Ishikawa (cell line): ENCODE results near the gene MAGEA8.
A peak's percentile ranks its signal among the peaks of the same experiment; 100 is the strongest.

ENCODE experiments used
- CEBPB ChIP-seq: IDR thresholded peaks from 2 replicates; pipeline ENCODE4 v1.6.1; 2012
- CREB1 ChIP-seq: IDR thresholded peaks from 2 replicates; pipeline ENCODE4 v1.6.1; 2012; ENCODE audit warnings: low read depth
- EGR1 ChIP-seq: IDR thresholded peaks from 2 replicates; pipeline ENCODE4 v1.6.1; 2012
- EP300 ChIP-seq: IDR thresholded peaks from 2 replicates; pipeline ENCODE4 v1.6.1; 2012; ENCODE audit warnings: borderline replicate concordance
- FOXM1 ChIP-seq: IDR thresholded peaks from 2 replicates; pipeline ENCODE4 v1.6.1; 2012; ENCODE audit warnings: low read depth, borderline replicate concordance
- NFIC ChIP-seq: IDR thresholded peaks from 2 replicates; pipeline ENCODE4 v1.6.1; 2012
- RAD21 ChIP-seq: IDR thresholded peaks from 2 replicates; pipeline ENCODE4 v1.6.1; 2012; ENCODE audit warnings: low read depth
- TAF1 ChIP-seq: IDR thresholded peaks from 2 replicates; pipeline ENCODE4 v1.6.1; 2012; ENCODE audit warnings: low read depth, mild to moderate bottlenecking
- TCF12 ChIP-seq: IDR thresholded peaks from 2 replicates; pipeline ENCODE4 v1.6.1; 2012; ENCODE audit warnings: low read depth
- TEAD4 ChIP-seq: IDR thresholded peaks from 2 replicates; pipeline ENCODE4 v1.6.1; 2012
- YY1 ChIP-seq: IDR thresholded peaks from 2 replicates; pipeline ENCODE4 v1.6.1; 2012; ENCODE audit warnings: low read depth
- ZBTB7A ChIP-seq: IDR thresholded peaks from 2 replicates; pipeline ENCODE4 v1.6.1; 2012; ENCODE audit warnings: low read depth
- TF ChIP-seq, protein P1 (sequence below): IDR thresholded peaks from 2 replicates; pipeline ENCODE4 v1.6.1; 2012
- TF ChIP-seq, protein P2 (sequence below): IDR thresholded peaks from 2 replicates; pipeline ENCODE4 v1.6.1; 2012; ENCODE audit warnings: low read depth, mild to moderate bottlenecking
- TF ChIP-seq, protein P3 (sequence below): IDR thresholded peaks from 2 replicates; pipeline ENCODE4 v1.6.1; 2012

Gene MAGEA8

DNA sequence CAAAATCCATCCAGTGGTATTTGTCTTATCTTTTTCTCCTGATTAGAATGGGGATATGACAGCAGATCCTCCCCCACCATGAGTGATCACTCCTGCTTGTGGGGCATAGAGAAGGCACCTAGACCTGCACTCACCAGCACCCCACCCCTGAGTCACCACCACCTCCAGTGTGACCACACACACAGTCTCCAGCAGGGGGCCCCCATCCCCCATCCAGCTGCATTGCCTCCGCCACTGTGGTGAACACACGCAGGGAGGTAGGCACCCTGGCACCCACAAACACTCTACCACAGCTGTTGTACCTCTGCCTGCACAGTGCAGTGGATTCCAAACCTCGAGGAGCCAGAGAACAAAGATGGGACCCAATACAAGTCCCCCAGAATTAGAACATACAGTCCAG lies 9.0 kb upstream of the MAGEA8 start:
- TF ChIP-seq TAF1 (no peak), ZBTB7A (no peak), RAD21 (peak; percentile 32; the same call in 1 of the 2 replicates)
- TF ChIP-seq, protein P1, sequence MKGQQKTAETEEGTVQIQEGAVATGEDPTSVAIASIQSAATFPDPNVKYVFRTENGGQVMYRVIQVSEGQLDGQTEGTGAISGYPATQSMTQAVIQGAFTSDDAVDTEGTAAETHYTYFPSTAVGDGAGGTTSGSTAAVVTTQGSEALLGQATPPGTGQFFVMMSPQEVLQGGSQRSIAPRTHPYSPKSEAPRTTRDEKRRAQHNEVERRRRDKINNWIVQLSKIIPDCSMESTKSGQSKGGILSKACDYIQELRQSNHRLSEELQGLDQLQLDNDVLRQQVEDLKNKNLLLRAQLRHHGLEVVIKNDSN, result no peak
- TF ChIP-seq, protein P2, sequence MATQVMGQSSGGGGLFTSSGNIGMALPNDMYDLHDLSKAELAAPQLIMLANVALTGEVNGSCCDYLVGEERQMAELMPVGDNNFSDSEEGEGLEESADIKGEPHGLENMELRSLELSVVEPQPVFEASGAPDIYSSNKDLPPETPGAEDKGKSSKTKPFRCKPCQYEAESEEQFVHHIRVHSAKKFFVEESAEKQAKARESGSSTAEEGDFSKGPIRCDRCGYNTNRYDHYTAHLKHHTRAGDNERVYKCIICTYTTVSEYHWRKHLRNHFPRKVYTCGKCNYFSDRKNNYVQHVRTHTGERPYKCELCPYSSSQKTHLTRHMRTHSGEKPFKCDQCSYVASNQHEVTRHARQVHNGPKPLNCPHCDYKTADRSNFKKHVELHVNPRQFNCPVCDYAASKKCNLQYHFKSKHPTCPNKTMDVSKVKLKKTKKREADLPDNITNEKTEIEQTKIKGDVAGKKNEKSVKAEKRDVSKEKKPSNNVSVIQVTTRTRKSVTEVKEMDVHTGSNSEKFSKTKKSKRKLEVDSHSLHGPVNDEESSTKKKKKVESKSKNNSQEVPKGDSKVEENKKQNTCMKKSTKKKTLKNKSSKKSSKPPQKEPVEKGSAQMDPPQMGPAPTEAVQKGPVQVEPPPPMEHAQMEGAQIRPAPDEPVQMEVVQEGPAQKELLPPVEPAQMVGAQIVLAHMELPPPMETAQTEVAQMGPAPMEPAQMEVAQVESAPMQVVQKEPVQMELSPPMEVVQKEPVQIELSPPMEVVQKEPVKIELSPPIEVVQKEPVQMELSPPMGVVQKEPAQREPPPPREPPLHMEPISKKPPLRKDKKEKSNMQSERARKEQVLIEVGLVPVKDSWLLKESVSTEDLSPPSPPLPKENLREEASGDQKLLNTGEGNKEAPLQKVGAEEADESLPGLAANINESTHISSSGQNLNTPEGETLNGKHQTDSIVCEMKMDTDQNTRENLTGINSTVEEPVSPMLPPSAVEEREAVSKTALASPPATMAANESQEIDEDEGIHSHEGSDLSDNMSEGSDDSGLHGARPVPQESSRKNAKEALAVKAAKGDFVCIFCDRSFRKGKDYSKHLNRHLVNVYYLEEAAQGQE, result no peak

DNA sequence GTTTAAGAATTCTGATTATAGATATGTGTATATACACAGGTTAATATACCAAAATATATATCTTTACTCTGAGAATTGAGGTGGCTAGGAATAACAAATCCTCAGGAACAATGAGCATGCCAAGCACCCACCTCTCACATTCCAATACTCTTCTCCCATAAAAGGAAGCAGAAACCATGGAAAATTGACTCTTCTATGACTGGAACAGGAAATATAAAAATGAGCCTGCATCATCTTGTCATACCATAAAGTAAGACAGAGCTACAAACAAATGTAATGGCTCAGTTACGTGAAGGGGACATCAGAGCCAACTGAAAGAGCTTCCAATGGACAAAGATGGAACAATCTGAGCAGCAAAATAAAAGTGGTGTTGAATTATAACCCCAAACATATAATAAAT lies 3.8 kb upstream of the MAGEA8 start:
- TF ChIP-seq, protein P2, result no peak
- no peak for TF ChIP-seq EGR1

DNA sequence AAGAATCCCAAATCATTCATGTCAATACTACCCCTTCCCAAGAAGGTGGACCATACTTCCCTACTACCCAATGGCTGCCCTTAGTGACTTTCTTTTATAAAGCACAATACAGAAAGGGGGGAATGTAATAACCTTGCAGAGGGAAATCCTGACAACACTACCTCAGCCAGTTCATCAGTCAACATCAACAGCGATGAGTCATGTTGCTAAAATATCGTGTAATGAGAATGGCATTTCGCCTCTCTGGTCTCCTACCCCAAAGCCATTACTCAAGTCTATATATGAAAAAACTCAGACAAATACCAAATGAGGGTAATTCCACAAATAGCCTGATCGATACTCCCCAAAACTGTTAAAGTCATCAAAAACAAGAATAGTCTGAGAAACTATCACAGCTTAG lies 3.3 kb upstream of the MAGEA8 start:
- no peak for TF ChIP-seq TEAD4
- no peak for TF ChIP-seq CEBPB
- no peak for TF ChIP-seq NFIC
- TF ChIP-seq RAD21, result no peak
- TF ChIP-seq, protein P2, result no peak
- TF ChIP-seq EP300, result no peak
- TF ChIP-seq TAF1, result no peak
- TF ChIP-seq, protein P1, result no peak
- TF ChIP-seq ZBTB7A, result no peak
- TF ChIP-seq TCF12, result no peak
- TF ChIP-seq FOXM1, result no peak
- no peak for TF ChIP-seq YY1
- TF ChIP-seq, protein P3, sequence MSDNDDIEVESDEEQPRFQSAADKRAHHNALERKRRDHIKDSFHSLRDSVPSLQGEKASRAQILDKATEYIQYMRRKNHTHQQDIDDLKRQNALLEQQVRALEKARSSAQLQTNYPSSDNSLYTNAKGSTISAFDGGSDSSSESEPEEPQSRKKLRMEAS, result no peak
- TF ChIP-seq EGR1, result no peak
- TF ChIP-seq CREB1, result no peak

DNA sequence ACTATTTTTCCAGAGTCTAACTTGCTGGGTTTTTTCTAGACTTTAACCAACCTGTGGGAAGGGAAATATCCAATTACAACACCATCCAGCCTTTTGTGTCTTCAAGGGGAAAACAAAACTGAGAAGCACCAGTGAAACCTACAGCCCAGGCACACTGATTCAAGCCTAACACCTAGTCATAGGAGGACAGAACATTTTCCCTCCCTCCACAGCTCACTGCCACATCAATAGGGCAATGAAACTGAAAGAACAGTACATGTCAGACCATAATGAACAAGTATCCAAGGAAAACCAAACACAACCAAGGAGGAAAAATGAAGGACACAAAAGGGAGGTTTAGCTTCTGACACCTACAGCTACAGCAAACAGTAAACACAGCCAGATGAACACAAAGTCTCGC lies 17.6 kb downstream of the MAGEA8 start:
- no peak for TF ChIP-seq YY1
- no peak for TF ChIP-seq FOXM1
- no peak for TF ChIP-seq TCF12
- TF ChIP-seq, protein P3, result no peak
- TF ChIP-seq, protein P1, result no peak
- no peak for TF ChIP-seq EGR1
- TF ChIP-seq TAF1, result no peak
- TF ChIP-seq ZBTB7A, result no peak
- TF ChIP-seq NFIC, result no peak
- TF ChIP-seq CEBPB, result no peak
- TF ChIP-seq, protein P2, result no peak
